GM12878 (cell line): ENCODE data around the gene MSI2.

ENCODE experiments used
- BHLHE40 ChIP-seq, 2 experiments: fragments of 450-650 bp in 1 of 2; IDR thresholded peaks; 2 replicates each; pipeline ENCODE4 v1.6.1; 2011 to 2017; ENCODE audit warnings: low read depth in 2 of 2, borderline replicate concordance in 1 of 2, improper control_type of control experiment in 1 of 2, low read length in 1 of 2, mild to moderate bottlenecking in 1 of 2
- BMI1 ChIP-seq: fragments of 450-650 bp; IDR thresholded peaks from 2 replicates; pipeline ENCODE4 v1.6.1; 2016; ENCODE audit warnings: mild to moderate bottlenecking, moderate library complexity, borderline replicate concordance
- EZH2 ChIP-seq: IDR thresholded peaks from 2 replicates; pipeline ENCODE4 v1.6.1; 2012; ENCODE audit warnings: low read depth, mild to moderate bottlenecking, control low read depth, inconsistent platforms, low read length, borderline replicate concordance; ENCODE audit not compliant: control insufficient read depth
- NR2C1 ChIP-seq: fragments of 450-650 bp; IDR thresholded peaks from 2 replicates; pipeline ENCODE4 v1.6.1; 2017; ENCODE audit warnings: antibody characterized with exemption, mild to moderate bottlenecking, moderate library complexity
- POLR2A ChIP-seq: IDR thresholded peaks from 2 replicates; pipeline ENCODE4 v1.6.1; 2011; ENCODE audit warnings: low read depth, mild to moderate bottlenecking, low read length
- POLR2AphosphoS5 ChIP-seq: IDR thresholded peaks from 2 replicates; pipeline ENCODE4 v1.6.1; 2011; ENCODE audit warnings: mild to moderate bottlenecking, low read length, inconsistent platforms
- ZNF24 ChIP-seq: fragments of 450-650 bp; IDR thresholded peaks from 2 replicates; pipeline ENCODE4 v1.6.1; 2017; ENCODE audit warnings: antibody characterized with exemption, mild to moderate bottlenecking
- ZNF384 ChIP-seq: IDR thresholded peaks from 2 replicates; pipeline ENCODE4 v1.6.1; 2012; ENCODE audit warnings: low read depth, mild to moderate bottlenecking, low read length, improper control_type of control experiment, borderline replicate concordance
- TF ChIP-seq, protein P1 (sequence below): fragments of 150-350 bp; IDR thresholded peaks from 2 replicates; pipeline ENCODE4 v1.6.1; 2016; ENCODE audit warnings: low read depth, low read length
- TF ChIP-seq, protein P2 (sequence below), 3 experiments: IDR thresholded peaks in 2 of 3; conservative IDR thresholded peaks in 1 of 3; 2 replicates each; pipeline ENCODE4 v1.5.1; 2011; ENCODE audit warnings: low read depth in 3 of 3, low read length in 3 of 3, mild to moderate bottlenecking in 3 of 3, control low read depth in 2 of 3, moderate library complexity in 2 of 3, inconsistent platforms in 1 of 3, mixed read lengths in 1 of 3; ENCODE audit not compliant: control insufficient read depth in 2 of 3, insufficient read depth in 1 of 3; ENCODE audit errors: extremely low read depth in 1 of 3
- TF ChIP-seq, protein P3 (sequence below): IDR thresholded peaks from 2 replicates; pipeline ENCODE4 v1.6.1; 2011; ENCODE audit warnings: borderline replicate concordance, low read depth, mild to moderate bottlenecking, moderate library complexity, low read length; ENCODE audit not compliant: insufficient read depth, poor library complexity, severe bottlenecking

- TF ChIP-seq, protein P1, sequence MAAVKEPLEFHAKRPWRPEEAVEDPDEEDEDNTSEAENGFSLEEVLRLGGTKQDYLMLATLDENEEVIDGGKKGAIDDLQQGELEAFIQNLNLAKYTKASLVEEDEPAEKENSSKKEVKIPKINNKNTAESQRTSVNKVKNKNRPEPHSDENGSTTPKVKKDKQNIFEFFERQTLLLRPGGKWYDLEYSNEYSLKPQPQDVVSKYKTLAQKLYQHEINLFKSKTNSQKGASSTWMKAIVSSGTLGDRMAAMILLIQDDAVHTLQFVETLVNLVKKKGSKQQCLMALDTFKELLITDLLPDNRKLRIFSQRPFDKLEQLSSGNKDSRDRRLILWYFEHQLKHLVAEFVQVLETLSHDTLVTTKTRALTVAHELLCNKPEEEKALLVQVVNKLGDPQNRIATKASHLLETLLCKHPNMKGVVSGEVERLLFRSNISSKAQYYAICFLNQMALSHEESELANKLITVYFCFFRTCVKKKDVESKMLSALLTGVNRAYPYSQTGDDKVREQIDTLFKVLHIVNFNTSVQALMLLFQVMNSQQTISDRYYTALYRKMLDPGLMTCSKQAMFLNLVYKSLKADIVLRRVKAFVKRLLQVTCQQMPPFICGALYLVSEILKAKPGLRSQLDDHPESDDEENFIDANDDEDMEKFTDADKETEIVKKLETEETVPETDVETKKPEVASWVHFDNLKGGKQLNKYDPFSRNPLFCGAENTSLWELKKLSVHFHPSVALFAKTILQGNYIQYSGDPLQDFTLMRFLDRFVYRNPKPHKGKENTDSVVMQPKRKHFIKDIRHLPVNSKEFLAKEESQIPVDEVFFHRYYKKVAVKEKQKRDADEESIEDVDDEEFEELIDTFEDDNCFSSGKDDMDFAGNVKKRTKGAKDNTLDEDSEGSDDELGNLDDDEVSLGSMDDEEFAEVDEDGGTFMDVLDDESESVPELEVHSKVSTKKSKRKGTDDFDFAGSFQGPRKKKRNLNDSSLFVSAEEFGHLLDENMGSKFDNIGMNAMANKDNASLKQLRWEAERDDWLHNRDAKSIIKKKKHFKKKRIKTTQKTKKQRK, result no peak
- TF ChIP-seq POLR2A, result no peak
- TF ChIP-seq ZNF384, result no peak
- TF ChIP-seq, protein P2, sequence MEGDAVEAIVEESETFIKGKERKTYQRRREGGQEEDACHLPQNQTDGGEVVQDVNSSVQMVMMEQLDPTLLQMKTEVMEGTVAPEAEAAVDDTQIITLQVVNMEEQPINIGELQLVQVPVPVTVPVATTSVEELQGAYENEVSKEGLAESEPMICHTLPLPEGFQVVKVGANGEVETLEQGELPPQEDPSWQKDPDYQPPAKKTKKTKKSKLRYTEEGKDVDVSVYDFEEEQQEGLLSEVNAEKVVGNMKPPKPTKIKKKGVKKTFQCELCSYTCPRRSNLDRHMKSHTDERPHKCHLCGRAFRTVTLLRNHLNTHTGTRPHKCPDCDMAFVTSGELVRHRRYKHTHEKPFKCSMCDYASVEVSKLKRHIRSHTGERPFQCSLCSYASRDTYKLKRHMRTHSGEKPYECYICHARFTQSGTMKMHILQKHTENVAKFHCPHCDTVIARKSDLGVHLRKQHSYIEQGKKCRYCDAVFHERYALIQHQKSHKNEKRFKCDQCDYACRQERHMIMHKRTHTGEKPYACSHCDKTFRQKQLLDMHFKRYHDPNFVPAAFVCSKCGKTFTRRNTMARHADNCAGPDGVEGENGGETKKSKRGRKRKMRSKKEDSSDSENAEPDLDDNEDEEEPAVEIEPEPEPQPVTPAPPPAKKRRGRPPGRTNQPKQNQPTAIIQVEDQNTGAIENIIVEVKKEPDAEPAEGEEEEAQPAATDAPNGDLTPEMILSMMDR (IDR thresholded peaks at IDR 0.05 in 2 of 3, conservative IDR thresholded peaks at IDR 0.05 in 1 of 3; ENCODE audit: control insufficient read depth in 2 of 3, extremely low read depth in 1 of 3, insufficient read depth in 1 of 3, low read depth in 3 of 3, low read length in 3 of 3), result no peak
- no peak for TF ChIP-seq BMI1
- no peak for TF ChIP-seq POLR2AphosphoS5
- TF ChIP-seq, protein P3, sequence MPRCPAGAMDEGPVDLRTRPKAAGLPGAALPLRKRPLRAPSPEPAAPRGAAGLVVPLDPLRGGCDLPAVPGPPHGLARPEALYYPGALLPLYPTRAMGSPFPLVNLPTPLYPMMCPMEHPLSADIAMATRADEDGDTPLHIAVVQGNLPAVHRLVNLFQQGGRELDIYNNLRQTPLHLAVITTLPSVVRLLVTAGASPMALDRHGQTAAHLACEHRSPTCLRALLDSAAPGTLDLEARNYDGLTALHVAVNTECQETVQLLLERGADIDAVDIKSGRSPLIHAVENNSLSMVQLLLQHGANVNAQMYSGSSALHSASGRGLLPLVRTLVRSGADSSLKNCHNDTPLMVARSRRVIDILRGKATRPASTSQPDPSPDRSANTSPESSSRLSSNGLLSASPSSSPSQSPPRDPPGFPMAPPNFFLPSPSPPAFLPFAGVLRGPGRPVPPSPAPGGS, result no peak
- no peak for TF ChIP-seq NR2C1
- no peak for TF ChIP-seq EZH2
- no peak for TF ChIP-seq BHLHE40 (IDR thresholded peaks at IDR 0.05; ENCODE audit: borderline replicate concordance in 1 of 2, low read depth in 2 of 2, low read length in 1 of 2)
- TF ChIP-seq ZNF24, result no peak
These were observed 2.8 kb upstream of the MSI2 start for GRCh38 chr17:57253362-57254065.
